ENCODE data around the gene KBTBD7. TPM values are rescaled to one million over a fixed set of nuclear protein-coding genes. Genes with fewer than 3 reads are reported as not detected.

KBTBD7 gene, protein sequence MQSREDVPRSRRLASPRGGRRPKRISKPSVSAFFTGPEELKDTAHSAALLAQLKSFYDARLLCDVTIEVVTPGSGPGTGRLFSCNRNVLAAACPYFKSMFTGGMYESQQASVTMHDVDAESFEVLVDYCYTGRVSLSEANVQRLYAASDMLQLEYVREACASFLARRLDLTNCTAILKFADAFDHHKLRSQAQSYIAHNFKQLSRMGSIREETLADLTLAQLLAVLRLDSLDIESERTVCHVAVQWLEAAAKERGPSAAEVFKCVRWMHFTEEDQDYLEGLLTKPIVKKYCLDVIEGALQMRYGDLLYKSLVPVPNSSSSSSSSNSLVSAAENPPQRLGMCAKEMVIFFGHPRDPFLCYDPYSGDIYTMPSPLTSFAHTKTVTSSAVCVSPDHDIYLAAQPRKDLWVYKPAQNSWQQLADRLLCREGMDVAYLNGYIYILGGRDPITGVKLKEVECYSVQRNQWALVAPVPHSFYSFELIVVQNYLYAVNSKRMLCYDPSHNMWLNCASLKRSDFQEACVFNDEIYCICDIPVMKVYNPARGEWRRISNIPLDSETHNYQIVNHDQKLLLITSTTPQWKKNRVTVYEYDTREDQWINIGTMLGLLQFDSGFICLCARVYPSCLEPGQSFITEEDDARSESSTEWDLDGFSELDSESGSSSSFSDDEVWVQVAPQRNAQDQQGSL
- total RNA-seq, result 1 to 10 TPM; 8.1 to 8.4 TPM

DNA sequence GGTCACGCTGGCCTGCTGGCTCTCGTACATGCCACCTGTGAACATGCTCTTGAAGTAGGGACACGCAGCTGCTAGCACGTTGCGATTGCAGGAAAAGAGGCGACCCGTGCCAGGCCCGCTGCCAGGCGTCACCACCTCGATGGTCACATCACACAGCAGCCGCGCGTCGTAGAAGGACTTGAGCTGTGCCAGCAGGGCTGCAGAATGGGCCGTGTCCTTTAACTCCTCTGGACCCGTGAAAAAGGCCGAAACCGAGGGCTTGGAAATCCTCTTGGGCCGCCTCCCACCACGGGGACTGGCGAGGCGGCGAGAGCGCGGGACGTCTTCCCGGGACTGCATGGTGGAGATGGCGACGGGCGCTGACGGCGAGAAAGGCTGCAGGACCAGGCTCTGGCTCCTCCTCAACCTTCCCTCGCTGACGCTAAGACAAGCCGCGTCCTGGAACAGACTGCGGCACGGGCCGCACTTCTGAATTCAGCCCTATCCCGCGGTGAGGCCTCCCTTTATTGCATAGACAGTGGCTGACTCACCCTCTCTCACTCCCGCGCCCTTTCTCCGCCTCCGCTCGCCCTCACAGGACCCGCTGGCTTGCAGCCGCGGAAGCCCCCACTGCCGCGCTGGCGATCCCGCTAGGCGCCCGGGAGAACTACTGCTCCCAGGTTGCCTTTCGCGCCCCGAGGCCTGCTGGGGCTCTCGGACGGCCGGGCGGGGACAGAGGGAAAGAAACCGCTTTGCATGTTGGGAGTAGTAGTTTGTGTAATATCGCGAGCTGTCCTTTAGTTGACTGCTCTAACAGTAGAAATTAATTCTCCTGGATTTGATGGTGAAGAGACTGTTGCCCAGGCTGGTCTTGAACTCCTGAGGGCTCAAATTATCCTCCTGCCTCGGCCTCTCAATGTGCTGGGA, at the start of gene KBTBD7:
TSS of gene KBTBD7 (minus strand) at position 651 of the 906 bp plus-strand sequence. CDS start at position 339, 312 bp downstream.
- Mint-ChIP-seq H3K4me3 (peak within 1 kb of the TSS; percentile 93), H3K36me3 (ENCODE audit: low read depth) (peaks cover 29% of the 10 kb centered on the region), H3K9me3 (peaks cover 8% of the 10 kb centered on the region), H3K27ac (peak within 1 kb of the TSS; percentile 80), H3K4me1 (peaks cover 42% of the 10 kb centered on the region), H3K27me3 (no peaks in the 10 kb centered on the region)
- POLR2A ChIA-PET, result interaction anchor here (0.9 to 1.7 kb wide), 4 partner anchors 61 to 405 kb away, joined by 3 to 4 read pairs (median 4); partner anchors contain the start of genes MTRF1 and SLC25A15
- peak; percentile 93 for DNase-seq
- CTCF ChIA-PET, result interaction anchor here (1.0 to 1.1 kb wide), 2 partner anchors 28 to 136 kb away, joined by 3 read pairs; no protein-coding TSS in a partner anchor

DNA sequence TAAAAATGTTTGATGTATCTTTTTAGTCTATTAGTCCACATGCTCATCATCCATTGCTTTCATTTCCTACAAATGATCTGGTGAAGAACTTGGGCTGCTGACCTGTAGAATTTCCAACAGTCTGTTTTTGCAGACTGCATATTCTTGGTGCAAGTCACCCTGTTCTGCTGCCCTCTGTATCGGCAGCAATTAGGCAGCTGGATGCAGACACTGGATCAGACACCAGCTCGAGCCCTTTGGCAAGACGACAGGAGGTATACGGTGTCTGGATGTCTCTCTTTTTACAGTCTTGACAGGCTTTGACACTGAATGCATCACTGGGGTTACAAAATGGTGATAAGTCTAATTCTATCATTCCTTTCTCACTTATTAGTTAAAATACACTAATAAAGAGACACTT, 47.3 kb upstream of the KBTBD7 start:
- Mint-ChIP-seq H3K27me3 (no peaks in the 10 kb centered on the region), H3K4me3 (no peak overlapping the region), H3K27ac (no peak overlapping the region), H3K4me1 (no peaks in the 10 kb centered on the region), H3K9me3 (no peaks in the 10 kb centered on the region), H3K36me3 (ENCODE audit: low read depth) (peaks cover 18% of the 10 kb centered on the region)
- CTCF ChIA-PET, result no interaction called here
- POLR2A ChIA-PET, result no interaction called here
- DNase-seq, result no peak

DNA sequence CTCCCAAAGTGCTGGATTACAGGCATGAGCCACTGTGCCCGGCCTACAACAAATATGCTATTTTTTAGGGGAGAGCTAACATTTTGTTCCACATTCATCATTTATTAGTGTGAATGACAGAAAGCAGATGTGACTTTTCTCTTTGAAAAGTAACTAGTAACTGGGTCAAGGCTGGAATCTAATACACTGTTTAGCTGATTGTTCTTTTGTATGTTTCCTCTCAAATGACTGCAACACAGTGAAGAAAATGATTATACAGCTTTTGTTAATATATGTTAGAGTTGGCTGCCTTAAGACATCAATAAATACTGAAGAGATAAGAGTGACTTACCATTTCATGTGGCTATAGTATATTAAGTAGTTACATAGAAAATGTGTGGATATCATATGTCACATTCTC, 42.0 kb upstream of the KBTBD7 start:
- ChIA-PET POLR2A (no interaction called here), CTCF (no interaction called here)
- no peaks in the 10 kb centered on the region for H3K4me1 Mint-ChIP-seq
- H3K9me3 Mint-ChIP-seq, result no peaks in the 10 kb centered on the region
- no peak overlapping the region for H3K4me3 Mint-ChIP-seq
- H3K36me3 Mint-ChIP-seq (ENCODE audit: low read depth), result peaks cover 36% of the 10 kb centered on the region
- no peaks in the 10 kb centered on the region for H3K27me3 Mint-ChIP-seq
- no peak overlapping the region for H3K27ac Mint-ChIP-seq
- DNase-seq, result no peak

DNA sequence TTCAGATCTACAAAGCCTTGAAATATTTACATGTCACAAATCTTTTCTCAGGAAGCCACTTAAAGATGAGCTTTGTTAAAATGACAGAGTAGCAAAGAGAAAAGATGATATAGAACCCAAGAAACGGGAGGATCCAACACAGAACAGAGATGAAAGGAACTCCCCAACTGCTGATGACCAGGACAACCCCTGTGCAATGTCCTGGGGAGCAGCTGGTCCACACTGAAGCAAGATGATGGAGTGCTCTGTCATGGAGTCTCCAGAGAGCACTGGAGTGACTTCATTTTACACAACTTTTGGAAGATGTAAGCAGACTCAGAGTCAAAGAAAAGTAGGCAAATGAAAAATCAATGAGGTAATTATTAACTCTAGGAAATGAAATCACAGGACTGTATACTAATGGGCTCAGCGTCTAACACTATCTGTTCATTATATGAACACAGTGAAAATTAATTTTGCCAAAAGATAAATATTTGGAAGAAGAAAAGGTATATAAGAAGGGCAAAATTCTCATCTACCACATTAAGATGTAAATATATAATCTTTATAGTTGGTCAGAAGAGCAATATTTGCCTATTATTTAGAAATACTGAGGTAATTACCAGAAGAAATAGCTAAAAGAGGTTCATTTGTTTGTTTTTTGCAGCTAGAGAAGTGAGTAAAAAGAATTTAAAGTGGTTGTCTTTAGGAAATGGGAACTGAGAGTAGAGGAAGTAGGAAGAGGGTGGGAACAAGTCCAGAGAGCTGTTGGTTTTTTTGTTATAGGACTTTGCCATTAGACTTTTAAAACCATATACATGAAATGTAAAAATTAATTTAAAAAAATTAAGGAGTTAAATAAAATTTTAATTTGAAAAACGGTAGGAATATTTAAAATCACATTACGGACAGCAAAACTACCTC, 38.5 kb upstream of the KBTBD7 start:
- Mint-ChIP-seq H3K27ac (no peak overlapping the region), H3K36me3 (ENCODE audit: low read depth) (peaks cover 38% of the 10 kb centered on the region), H3K9me3 (no peaks in the 10 kb centered on the region), H3K4me1 (no peaks in the 10 kb centered on the region), H3K4me3 (no peak overlapping the region), H3K27me3 (no peaks in the 10 kb centered on the region)
- CTCF ChIA-PET, result interaction anchor here (1.0 to 1.8 kb wide), 2 partner anchors 10 to 12 kb away, joined by 4 read pairs; no protein-coding TSS in a partner anchor
- DNase-seq, result no peak
- POLR2A ChIA-PET, result no interaction called here

DNA sequence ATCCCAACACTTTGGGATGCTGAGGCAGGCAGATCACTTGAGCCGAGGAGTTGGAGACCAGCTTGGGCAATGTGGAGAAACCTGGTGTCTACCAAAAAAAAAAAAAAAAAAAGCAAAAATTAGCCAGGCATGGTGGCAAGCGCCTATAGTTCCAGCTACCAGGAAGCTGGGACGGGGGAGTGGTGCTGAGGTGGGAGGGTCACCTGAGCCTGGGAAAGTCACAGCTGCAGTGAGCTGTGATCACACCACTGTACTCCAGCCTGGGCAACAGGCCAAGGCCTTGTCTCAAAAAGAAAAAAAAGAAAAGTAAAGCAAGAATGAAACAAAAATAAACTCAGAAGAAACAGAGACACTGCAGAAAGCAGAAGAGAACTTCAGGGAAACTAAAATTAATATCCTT, 37.4 kb upstream of the KBTBD7 start:
- H3K4me1 Mint-ChIP-seq, result no peaks in the 10 kb centered on the region
- no peak overlapping the region for H3K4me3 Mint-ChIP-seq
- peaks cover 38% of the 10 kb centered on the region for H3K36me3 Mint-ChIP-seq (ENCODE audit: low read depth)
- no peaks in the 10 kb centered on the region for H3K27me3 Mint-ChIP-seq
- H3K9me3 Mint-ChIP-seq, result no peaks in the 10 kb centered on the region
- CTCF ChIA-PET, result interaction anchor here (1.0 to 1.8 kb wide), 2 partner anchors 9 to 11 kb away, joined by 4 read pairs; no protein-coding TSS in a partner anchor
- no peak for DNase-seq
- POLR2A ChIA-PET, result no interaction called here
- H3K27ac Mint-ChIP-seq, result no peak overlapping the region

DNA sequence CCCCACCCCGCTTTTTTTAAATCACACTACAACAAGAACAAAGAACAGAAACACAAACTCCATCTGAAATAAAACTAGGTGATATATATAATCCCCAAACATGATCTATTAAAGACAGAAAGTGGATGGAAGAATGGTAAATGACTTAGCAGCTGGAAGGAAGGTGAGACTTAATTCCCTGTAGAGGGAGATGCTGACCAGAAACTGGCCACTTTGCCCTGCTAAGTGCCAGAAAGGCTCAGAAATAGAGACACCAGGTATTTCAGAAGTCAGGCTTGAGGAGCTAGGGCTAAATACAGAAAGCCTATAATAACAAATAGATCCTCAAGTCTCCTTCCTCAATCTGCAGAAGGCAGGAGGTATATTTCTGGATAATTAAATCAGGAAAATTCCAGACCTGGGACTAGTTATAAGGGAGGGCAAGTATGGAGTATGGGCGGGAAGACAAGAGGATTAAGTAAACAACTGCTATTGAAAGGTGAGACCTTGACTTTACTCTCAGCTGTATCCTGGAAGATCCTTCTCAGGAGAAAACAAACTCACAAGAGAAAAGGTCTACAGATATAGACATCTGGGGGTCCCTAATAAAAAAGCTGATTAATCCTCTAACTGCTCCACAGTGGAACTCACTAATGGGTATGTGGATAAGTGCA, 36.8 kb upstream of the KBTBD7 start:
- no peak for DNase-seq
- no peaks in the 10 kb centered on the region for H3K9me3 Mint-ChIP-seq
- H3K4me1 Mint-ChIP-seq, result no peaks in the 10 kb centered on the region
- CTCF ChIA-PET, result interaction anchor here (0.7 to 1.8 kb wide), 2 partner anchors 10 to 157 kb away, joined by 3 to 4 read pairs; no protein-coding TSS in a partner anchor
- no peaks in the 10 kb centered on the region for H3K27me3 Mint-ChIP-seq
- no peak overlapping the region for H3K4me3 Mint-ChIP-seq
- peaks cover 38% of the 10 kb centered on the region for H3K36me3 Mint-ChIP-seq (ENCODE audit: low read depth)
- H3K27ac Mint-ChIP-seq, result no peak overlapping the region
- POLR2A ChIA-PET, result no interaction called here

DNA sequence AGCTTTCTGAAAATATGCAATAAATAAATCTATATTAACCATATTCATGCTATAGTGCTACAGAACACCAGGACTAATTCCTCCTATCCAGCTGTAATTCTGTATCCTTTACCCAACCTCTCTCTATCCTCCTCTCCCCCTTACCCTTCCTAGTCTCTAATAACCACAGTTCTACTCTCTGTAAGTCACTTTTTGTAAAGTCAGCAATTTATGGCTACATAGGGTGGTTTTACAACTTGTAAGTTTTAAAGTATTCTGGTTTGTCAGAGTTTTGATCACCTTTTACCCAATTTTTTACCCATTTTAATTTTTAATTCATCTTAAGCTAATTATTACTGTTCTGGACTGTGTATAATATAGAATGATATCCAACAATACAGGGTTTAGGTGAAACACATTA, 35.0 kb upstream of the KBTBD7 start:
- Mint-ChIP-seq H3K27ac (no peak overlapping the region), H3K36me3 (ENCODE audit: low read depth) (peaks cover 28% of the 10 kb centered on the region), H3K9me3 (no peaks in the 10 kb centered on the region), H3K4me1 (no peaks in the 10 kb centered on the region), H3K27me3 (no peaks in the 10 kb centered on the region), H3K4me3 (no peak overlapping the region)
- CTCF ChIA-PET, result interaction anchor here (1.5 kb wide), 1 partner anchor 9 kb away, joined by 6 read pairs; no protein-coding TSS in a partner anchor
- no peak for DNase-seq
- POLR2A ChIA-PET, result no interaction called here

DNA sequence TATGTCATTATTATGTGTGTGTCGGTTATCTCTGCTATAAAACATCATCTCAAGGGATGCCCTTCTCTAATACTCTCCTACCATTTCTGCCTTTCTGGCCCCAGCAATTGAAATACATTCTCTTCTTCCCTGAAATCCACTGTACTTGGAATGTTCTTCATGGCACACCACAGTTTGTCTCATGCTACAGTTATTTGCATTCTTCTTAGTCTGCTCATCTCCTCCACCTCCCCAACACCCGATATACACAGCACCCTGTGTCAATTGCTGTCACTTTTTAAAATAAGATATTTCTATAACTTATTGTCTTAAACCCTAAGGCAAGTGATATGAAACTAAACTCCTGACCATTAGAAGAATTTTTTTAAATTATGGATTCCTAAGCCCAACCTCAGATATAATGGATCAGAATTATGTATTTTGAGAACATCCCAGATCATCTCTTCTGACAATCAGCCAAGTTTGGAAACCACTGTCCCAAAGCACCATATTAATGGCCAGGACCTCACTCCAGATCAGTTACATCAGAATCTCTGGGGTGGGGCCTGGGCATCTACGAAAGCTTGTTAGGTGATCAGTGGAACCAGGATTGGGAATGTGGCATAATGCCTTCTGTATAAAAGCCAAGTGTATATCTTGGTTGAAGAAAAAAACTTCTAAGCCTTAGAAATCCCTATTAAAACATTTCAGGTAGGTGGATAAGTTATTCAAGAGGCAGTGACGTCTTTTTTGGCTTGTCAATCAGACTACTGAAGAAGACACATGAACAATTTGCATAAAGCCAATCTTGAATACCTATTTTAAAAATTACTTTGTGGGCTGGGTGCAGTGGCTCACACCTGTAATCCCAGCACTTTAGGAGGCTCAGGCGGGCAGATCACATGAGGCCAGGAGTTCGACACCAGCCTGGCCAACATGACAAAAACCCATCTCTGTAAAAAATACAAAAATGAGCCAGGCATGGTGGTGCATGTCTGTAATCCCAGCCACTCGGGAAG, 30.0 kb upstream of the KBTBD7 start:
- ChIA-PET CTCF (no interaction called here), POLR2A (no interaction called here)
- Mint-ChIP-seq H3K9me3 (no peaks in the 10 kb centered on the region), H3K27me3 (no peaks in the 10 kb centered on the region), H3K4me3 (no peak overlapping the region), H3K36me3 (ENCODE audit: low read depth) (peaks cover 6% of the 10 kb centered on the region), H3K4me1 (no peaks in the 10 kb centered on the region), H3K27ac (no peak overlapping the region)
- no peak for DNase-seq

DNA sequence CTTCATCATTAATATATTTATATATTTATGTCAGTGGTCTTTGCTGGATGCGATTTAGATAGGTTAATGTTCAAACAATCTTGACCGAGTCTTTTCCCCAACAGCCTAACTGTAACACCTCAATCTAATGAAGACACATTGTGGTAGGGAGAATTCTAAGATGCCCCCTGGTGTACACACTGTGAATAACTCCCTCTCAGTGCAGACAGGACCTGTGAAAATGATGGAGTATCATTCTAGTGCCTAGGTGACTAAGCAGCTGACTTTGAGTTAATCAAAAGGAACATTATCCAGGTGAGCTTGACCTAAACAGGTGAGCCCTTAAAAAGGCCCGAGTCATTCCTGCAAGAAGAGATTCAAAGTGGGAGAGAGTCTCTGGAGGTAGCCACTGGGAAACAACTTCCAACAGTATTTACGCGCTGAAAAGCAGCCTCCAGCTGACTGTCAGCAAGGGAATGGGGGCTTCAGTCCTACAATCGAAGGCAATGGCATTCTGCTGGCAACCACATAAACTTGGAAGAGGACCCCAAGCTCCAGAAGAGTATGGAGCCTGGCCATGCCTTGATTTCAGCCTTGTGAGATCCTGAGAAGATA, 28.0 kb upstream of the KBTBD7 start:
- H3K4me1 Mint-ChIP-seq, result peaks cover 2% of the 10 kb centered on the region
- H3K4me3 Mint-ChIP-seq, result no peak overlapping the region
- H3K9me3 Mint-ChIP-seq, result no peaks in the 10 kb centered on the region
- DNase-seq, result peak; percentile 52
- peaks cover 3% of the 10 kb centered on the region for H3K36me3 Mint-ChIP-seq (ENCODE audit: low read depth)
- H3K27me3 Mint-ChIP-seq, result no peaks in the 10 kb centered on the region
- ChIA-PET CTCF (interaction anchor here (0.6 to 1.2 kb wide), 12 partner anchors 10 to 728 kb away, joined by 3 to 11 read pairs (median 4); partner anchors contain the start of genes KBTBD7 and WBP4), POLR2A (no interaction called here)
- H3K27ac Mint-ChIP-seq, result no peak overlapping the region

DNA sequence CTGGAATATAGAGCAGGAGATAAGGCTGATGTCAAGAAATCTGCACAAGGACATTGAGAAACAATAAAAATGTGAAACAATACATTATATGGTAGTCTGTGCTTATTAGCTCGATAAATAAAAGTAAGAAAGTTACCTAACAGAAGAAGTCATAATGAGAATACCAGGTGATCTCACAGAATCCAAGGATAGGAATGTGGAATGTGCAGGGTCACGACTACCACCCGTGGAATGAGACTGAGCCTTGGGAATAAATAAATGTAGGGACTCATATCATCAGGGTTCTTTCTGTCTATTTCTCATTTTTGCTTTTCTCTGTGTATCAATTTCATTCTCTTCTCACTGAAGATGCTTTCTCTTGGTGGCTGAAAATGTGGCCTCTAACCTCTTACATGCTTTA, 26.0 kb upstream of the KBTBD7 start:
- no peaks in the 10 kb centered on the region for H3K9me3 Mint-ChIP-seq
- H3K36me3 Mint-ChIP-seq (ENCODE audit: low read depth), result peaks cover 3% of the 10 kb centered on the region
- DNase-seq, result no peak
- H3K27me3 Mint-ChIP-seq, result no peaks in the 10 kb centered on the region
- no peak overlapping the region for H3K4me3 Mint-ChIP-seq
- CTCF ChIA-PET, result interaction anchor here (0.7 to 2.4 kb wide), 7 partner anchors 9 to 166 kb away, joined by 3 to 6 read pairs (median 4); no protein-coding TSS in a partner anchor
- peaks cover 2% of the 10 kb centered on the region for H3K4me1 Mint-ChIP-seq
- POLR2A ChIA-PET, result no interaction called here
- H3K27ac Mint-ChIP-seq, result no peak overlapping the region

Measured in activated CD4-positive, alpha-beta memory T cell treated with anti-CD3 and anti-CD28 coated beads, Interleukin-2, amount 10 ng/mL, durations not matched to agents 7 days and 5 days (primary cell).